HG03025 (cell line): ENCODE data around the gene KBTBD12.
"Not testable (repeated sequence)": the region's sequence is repeated elsewhere in the genome, so short reads cannot be mapped to it uniquely, and the experiment has no call there.

Source experiments
- ATAC-seq: cut with Tn5 transposase; IDR thresholded peaks from one replicate; pipeline ENCODE4 v1.9.1; 2021; ENCODE audit warnings: mild to moderate bottlenecking, moderate library complexity; ENCODE audit not compliant: unreplicated experiment, low FRiP score

KBTBD12 gene

DNA sequence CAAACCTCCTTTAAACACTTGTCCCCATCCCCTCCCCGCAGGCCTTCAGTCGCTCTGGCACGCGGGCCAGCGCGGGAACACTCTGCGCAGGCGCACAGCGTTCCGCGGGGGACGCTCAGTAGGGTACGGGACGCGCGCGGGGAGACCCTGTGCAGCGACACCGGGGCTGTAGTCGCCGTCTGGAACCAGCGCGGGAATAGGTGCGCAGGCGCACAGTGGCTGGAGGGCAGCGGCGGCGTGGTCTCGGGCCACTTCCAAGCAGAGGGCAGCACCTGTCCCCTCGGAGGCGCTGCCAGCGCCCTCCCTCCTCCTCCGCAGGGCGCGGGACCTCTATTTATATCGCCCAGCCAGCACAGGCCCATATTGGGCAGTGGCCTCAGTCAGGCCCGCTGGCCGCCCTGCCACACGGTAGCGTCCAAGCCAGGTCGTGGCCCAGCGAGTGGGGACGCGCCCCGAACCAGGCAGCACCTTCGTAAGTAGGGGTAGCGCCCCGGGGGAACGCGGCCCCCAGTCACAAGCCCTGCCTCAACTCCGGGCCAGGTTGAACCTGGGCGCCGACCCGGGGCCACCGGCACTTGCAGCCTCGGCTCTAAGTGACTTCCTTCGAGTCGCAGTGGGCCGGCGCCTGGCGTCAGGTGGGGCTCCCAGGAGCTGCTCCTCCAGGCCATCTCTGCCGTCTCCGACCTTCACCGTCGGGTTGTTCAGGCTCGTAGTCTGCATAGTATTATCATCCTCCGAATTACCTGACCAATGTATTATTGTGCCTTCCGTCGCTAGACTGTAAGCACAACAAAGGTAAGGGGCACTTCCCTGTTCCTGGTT lies at the start of gene KBTBD12:
Gene KBTBD12, plus strand, starts transcription at position 118 of the 822 bp plus-strand sequence. CDS start 7,830 bp downstream, outside the sequence.
- no peak for ATAC-seq

DNA sequence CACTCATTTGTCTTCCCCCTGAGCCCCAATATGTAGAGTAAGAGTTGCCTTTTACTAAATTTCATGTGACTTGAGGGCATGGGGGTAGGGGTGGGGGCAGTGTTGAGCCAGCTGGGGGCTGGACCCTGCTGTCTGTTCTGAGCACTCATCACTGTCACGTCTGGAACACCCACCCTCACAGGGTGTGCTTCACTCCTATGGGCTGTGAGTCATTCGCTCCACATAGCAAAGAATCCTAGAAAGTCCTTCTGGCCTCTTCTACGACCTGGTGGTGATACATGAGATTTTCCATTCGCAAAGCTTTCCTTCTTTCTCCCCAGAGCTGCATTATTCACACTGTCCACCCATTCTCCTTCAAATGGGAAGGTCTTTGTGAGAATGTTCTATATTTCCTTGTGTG lies 49.1 kb upstream of the KBTBD12 start:
- ATAC-seq, result no peak

GRCh38 chr3:127867412-127867811 lies 47.6 kb upstream of the KBTBD12 start:
- no peak for ATAC-seq

- ATAC-seq, result no peak
Measured at GRCh38 chr3:127867986-127868385, 47.0 kb upstream of the KBTBD12 start.

DNA sequence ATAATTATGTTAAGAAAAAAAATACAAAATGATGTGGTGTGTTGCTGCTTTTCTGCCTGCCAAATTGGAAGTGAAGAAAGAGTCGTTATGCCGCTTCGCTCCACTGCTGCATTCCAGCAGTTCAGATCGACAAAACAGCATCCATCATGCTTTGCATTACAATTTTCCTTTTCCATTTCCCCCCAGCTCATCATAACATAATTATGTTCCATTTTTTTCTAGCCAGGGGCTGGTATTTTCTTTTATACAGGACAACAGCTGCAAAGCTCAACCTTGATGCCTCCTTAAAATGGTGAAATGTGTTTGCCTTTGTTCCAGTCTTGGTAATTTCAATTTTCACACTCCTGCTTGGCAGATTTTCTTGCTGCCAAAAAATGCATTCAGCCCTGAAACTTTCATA lies 44.9 kb upstream of the KBTBD12 start:
- no peak for ATAC-seq

DNA sequence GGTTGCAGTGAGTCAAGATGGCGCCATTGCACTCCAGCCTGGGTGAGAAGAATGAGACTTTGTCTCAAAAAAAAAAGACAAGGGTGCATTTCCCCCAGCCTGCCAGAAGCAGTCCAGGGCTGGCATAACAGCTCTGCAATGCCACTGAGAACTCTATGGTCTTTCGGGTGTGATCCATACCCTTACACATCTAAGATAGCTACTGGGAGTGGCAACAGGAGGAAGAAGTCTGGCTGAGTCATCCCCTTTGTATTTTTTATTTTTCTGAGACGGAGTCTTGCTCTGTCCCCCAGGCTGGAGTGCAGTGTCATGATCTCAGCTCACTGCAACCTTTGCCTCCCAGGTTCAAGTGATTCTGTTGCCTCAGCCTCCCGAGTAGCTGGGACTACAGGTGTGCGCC lies 40.9 kb upstream of the KBTBD12 start:
- not testable (repeated sequence) for ATAC-seq

- ATAC-seq, result no peak
Measured at GRCh38 chr3:127881586-127881985, 33.4 kb upstream of the KBTBD12 start.

DNA sequence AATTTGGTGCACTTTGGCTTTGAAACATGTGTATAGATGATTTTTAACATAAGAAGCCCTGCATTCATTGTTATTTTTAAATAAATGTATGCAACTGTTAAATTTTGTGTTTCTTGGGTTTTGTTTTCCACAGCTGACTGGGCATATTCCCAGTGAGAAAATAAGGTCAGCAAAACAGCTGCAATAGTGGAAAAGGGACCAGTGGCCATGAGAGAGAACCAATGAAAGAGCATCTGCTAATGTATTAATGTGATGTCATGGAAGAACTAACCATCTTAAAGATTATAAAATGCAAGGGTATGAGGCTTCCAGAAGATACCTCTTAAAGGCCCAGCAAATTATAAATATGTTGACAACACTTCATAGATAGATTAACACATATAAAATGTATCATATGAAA lies 31.0 kb upstream of the KBTBD12 start:
- no peak for ATAC-seq

DNA sequence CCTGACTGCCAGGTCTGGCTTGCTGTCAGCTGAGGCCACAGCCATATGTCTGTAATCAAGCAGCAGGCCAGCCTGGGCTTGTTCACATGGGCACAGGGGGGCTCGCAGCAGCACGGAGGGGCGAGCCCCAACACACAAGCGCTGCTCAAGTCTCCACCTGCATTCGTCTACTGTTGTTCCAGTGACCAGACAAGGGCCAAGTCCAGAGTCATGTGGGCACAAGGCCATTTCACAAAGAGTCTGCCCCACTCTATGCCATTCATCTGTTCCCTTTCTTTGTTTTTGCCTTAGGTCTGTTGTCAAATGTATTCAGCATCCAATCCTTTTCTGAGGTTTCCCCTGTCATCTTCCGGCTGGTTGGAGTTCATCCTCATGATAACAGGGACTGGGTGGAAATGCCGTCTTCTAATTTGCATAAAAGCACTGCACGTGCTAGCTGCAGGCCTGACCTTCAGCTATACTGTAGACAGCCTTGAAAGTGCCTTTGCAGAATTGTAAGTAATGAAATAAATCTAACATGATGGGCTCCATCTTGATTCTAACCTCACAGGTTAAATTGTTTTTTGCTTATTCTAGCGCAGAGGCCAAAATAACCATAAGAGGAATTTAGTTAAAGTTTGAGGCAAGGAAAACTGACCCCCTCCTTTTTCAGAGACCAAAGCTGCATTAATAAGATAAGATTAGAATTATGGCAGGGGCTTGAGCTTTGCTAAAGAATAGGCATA lies 28.6 kb upstream of the KBTBD12 start:
- ATAC-seq, result no peak

- ATAC-seq, result no peak
Measured at GRCh38 chr3:127886956-127887231, 28.1 kb upstream of the KBTBD12 start.

DNA sequence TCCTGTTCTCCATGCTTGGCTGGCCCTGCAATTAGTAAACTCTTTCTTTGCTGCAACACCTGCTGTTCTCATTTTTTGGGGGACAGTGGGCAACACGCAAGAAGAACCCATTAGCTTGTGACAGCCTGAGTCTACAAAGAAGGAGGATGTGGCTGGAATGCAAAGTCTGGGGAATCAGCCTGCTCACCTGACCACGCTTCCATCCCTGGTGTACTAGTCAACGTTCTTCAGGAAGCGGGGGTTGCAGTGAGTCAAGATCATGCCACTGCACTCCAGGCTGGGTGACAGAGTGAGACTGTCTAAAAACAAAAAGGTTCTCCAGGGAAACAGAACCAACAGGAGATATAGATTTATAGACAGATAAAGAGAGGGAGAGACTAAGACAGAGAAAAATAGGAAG lies 27.7 kb upstream of the KBTBD12 start:
- no peak for ATAC-seq

DNA sequence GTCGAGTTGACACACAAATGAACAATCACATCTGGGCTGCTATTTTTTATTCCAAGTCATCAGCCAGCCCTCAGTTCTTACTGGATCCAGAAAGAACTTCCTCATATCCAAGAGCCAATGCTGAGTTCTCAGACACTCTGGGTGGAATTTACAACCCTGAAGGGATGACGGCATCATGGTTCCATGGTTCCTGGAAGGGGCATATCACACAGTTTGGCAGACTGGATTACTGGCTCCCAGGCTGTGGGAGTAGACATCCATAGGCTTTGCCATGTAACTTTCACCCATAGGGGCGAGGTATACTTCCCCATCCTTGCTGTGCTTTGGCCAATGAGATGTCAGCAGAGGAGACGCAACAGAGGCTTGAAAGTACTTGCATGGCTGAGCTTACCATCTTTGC lies 26.9 kb upstream of the KBTBD12 start:
- ATAC-seq, result no peak

GRCh38 chr3:127888564-127889107 lies 26.4 kb upstream of the KBTBD12 start:
- no peak for ATAC-seq

- no peak for ATAC-seq
Measured at GRCh38 chr3:127889461-127889863, 25.6 kb upstream of the KBTBD12 start.

DNA sequence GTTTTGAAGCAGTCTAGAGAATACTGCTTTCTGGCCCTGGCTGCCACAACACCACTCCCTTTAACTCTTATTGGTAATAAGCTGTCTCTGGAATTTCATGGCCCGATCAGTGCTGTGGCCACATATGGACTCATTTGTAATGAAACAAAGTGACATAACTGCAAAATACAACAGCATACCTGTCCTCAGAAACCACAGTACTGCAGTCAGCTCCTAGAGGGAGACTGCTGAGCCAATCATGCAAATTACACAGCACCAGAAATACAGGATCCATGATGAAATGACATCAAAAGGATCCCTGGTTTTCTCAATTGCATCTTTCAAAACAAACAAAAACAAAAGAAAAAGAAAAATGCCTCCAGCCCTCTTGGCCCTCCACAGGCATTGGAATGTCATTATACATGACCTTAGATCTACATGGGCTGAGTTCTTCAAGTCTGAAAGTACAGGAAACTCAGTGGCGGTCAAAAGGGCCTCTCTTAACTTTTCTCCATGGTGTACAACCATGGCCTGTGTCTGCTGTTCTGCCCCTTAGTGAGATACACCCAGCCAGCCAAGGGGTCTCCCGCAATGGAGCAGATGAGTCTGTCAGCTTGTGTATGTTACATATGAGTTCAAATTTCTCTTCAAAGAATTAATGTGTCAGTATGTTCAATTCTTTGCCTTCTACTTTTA lies 24.9 kb upstream of the KBTBD12 start:
- no peak for ATAC-seq

GRCh38 chr3:127890651-127891290 lies 24.3 kb upstream of the KBTBD12 start:
- not testable (repeated sequence) for ATAC-seq

DNA sequence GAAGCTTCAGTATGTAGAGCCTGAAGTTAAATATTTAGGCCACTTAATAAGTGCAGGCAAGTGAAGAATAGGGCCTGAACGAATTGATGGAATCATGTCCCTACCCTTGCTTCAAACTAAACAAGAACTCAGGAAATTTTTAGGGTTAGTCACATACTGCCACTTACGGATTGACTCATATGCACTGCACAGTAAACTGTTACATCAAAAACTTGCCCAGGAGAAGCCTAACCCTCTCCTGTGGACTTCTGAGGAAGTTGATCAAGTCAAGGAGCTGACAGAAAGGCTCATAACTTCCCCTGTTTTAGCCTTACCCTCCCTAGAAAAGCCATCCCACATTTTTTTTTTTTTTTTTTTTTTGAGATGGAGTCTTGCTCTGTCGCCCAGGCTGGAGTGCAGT lies 20.6 kb upstream of the KBTBD12 start:
- no peak for ATAC-seq

- ATAC-seq, result no peak
Measured at GRCh38 chr3:127899200-127899599, 15.8 kb upstream of the KBTBD12 start.

DNA sequence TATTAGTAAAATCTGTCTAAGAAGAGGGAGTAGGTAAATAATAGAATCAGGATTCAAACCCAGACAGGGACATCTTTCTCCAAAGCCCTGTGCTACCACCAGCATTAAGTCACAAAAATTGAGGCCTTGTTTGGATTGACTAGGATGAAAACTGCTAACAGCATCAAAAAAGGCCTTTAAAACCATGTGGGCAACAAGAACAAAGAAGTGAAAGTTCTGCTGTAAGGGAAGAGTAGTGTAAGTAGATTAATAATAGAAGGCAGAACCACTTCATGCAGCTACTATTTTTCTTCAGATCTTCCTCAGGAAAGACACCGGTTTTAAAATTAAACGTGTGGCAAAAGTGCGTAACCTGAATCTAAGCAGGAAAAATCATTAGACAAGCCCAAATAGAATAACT lies 15.3 kb upstream of the KBTBD12 start:
- no peak for ATAC-seq

- ATAC-seq, result no peak
Measured at GRCh38 chr3:127900536-127900935, 14.5 kb upstream of the KBTBD12 start.

DNA sequence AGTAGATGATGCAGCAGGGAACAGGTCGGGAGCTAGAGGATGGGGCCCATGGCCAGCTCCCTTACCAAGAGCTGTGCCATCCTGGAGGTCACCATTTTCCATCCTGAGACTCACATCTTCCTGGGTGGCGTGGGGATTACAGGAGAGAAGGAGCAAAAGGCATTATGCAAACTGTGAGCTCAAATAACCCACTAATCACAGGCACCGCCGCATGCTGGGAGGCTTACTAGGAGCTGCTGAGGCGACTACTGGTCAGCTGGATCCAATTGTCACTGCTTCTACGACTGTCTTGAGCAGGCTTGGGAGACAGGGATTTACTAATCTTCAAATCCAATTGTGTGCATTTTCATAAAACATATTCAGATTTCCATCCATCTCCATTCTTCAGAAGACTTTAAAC lies 12.5 kb upstream of the KBTBD12 start:
- ATAC-seq, result no peak
